ENCODE results near the gene PEAK3. TPM values are rescaled to one million over a fixed set of nuclear protein-coding genes. Genes with fewer than 3 reads are reported as not detected.

Gene PEAK3
- total RNA-seq, 1 donor from 2014 or later = 4.5 TPM

- intact Hi-C loops (cut with DNase I) = no loop called here
- no peaks in the 10 kb centered on the region for H3K4me1 ChIP-seq
Measured at GRCh38 chr19:2311093-2311492, 29.1 kb upstream of the PEAK3 start.

GRCh38 chr19:2309734-2310362 is 27.9 kb upstream of the PEAK3 start:
- ATAC-seq (no peak), DNase-seq (no peak)
- intact Hi-C loops (cut with DNase I) = no loop called here
- H3K9me3 ChIP-seq = no peaks in the 10 kb centered on the region
- TF ChIP-seq CTCF (IDR thresholded peaks at IDR 0.05) = no peak
- H3K4me1 ChIP-seq = no peaks in the 10 kb centered on the region
- H3K27ac ChIP-seq = no peak overlapping the region
- no peaks in the 10 kb centered on the region for H3K36me3 ChIP-seq
- H3K27me3 ChIP-seq = peaks cover 59% of the 10 kb centered on the region
- H3K4me3 ChIP-seq = no peak overlapping the region

More at GRCh38 chr19:2311093-2311492, 29.1 kb upstream of the PEAK3 start:
- no peak overlapping the region for H3K27ac ChIP-seq
- no peaks in the 10 kb centered on the region for H3K9me3 ChIP-seq
- no peak overlapping the region for H3K4me3 ChIP-seq
- peaks cover 59% of the 10 kb centered on the region for H3K27me3 ChIP-seq
- TF ChIP-seq CTCF (IDR thresholded peaks at IDR 0.05) = no peak
- no peaks in the 10 kb centered on the region for H3K36me3 ChIP-seq
- ATAC-seq = no peak
- DNase-seq = no peak

- DNase-seq = no peak
- no peak for TF ChIP-seq CTCF (IDR thresholded peaks at IDR 0.05)
- Histone ChIP-seq H3K4me3 (no peak within 1 kb of the TSS), H3K27me3 (peaks cover 56% of the 10 kb centered on the region), H3K27ac (no peak within 1 kb of the TSS), H3K36me3 (no peaks in the 10 kb centered on the region), H3K9me3 (no peaks in the 10 kb centered on the region), H3K4me1 (no peaks in the 10 kb centered on the region)
- intact Hi-C loops (cut with DNase I) = no loop called here
- ATAC-seq = no peak
Measured at GRCh38 chr19:2308114-2308556, 26.2 kb upstream of the PEAK3 start, which contains the start of gene LINGO3. Gene LINGO3 (minus strand): TSS chr19:2308154. CDS start chr19:2291776, 16,378 bp downstream.

GRCh38 chr19:2307518-2308012 is 25.6 kb upstream of the PEAK3 start:
- Histone ChIP-seq H3K27ac (no peak overlapping the region), H3K36me3 (no peaks in the 10 kb centered on the region), H3K9me3 (no peaks in the 10 kb centered on the region), H3K4me1 (peaks cover 3% of the 10 kb centered on the region), H3K27me3 (peaks cover 56% of the 10 kb centered on the region), H3K4me3 (no peak overlapping the region)
- intact Hi-C loops (cut with DNase I) = no loop called here
- no peak for DNase-seq
- ATAC-seq = no peak
- no peak for TF ChIP-seq CTCF (IDR thresholded peaks at IDR 0.05)

GRCh38 chr19:2306971-2307370 is 25.0 kb upstream of the PEAK3 start:
- H3K27me3 ChIP-seq = peaks cover 56% of the 10 kb centered on the region
- intact Hi-C loops (cut with DNase I) = no loop called here
- H3K27ac ChIP-seq = no peak overlapping the region
- no peaks in the 10 kb centered on the region for H3K9me3 ChIP-seq
- DNase-seq = no peak
- peaks cover 8% of the 10 kb centered on the region for H3K4me1 ChIP-seq
- no peak for ATAC-seq
- H3K4me3 ChIP-seq = no peak overlapping the region
- no peak for TF ChIP-seq CTCF (IDR thresholded peaks at IDR 0.05)
- H3K36me3 ChIP-seq = no peaks in the 10 kb centered on the region
